ENCODE measurements around the gene P3H3. TPM values are rescaled to one million over a fixed set of nuclear protein-coding genes. Genes with fewer than 3 reads are reported as not detected.

The P3H3 gene
- total RNA-seq, 1 donor from 2014 or later = 37.3 TPM

DNA sequence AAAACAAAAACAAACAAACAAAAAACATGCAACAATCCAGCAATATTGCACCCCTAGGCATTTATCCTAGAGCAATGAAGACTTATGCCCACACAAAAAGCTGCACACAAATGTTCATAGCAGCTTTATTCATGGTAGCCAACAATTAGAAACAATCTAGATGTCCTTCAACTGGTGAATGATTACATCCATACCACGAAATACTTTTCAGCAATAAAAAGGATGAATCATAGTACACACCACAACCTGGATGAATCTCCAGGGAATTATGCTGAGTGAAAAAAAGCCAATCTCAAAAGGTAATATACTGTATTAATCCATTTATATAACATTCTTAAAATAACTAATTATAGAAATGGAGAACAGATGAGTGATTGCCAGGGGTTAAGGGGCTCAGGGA lies 21.0 kb upstream of the P3H3 start:
- Histone ChIP-seq H3K4me1 (no peaks in the 10 kb centered on the region), H3K27me3 (no peaks in the 10 kb centered on the region)

GRCh38 chr12:6809056-6809455 lies 19.2 kb upstream of the P3H3 start:
- H3K4me1 ChIP-seq = no peaks in the 10 kb centered on the region
- no peaks in the 10 kb centered on the region for H3K27me3 ChIP-seq
- no peak overlapping the region for H3K4me3 ChIP-seq
- no peaks in the 10 kb centered on the region for H3K36me3 ChIP-seq
- H3K27ac ChIP-seq = no peak overlapping the region
- no peak for DNase-seq (ENCODE audit: extremely low spot score in 2 of 2)
- intact Hi-C loops (cut with DNase I) = no loop called here
- no peaks in the 10 kb centered on the region for H3K9me3 ChIP-seq
- TF ChIP-seq POLR2AphosphoS5 (IDR thresholded peaks at IDR 0.05; ENCODE audit: insufficient read depth in 1 of 2, low read depth in 1 of 2) = no peak
- TF ChIP-seq, protein P1, sequence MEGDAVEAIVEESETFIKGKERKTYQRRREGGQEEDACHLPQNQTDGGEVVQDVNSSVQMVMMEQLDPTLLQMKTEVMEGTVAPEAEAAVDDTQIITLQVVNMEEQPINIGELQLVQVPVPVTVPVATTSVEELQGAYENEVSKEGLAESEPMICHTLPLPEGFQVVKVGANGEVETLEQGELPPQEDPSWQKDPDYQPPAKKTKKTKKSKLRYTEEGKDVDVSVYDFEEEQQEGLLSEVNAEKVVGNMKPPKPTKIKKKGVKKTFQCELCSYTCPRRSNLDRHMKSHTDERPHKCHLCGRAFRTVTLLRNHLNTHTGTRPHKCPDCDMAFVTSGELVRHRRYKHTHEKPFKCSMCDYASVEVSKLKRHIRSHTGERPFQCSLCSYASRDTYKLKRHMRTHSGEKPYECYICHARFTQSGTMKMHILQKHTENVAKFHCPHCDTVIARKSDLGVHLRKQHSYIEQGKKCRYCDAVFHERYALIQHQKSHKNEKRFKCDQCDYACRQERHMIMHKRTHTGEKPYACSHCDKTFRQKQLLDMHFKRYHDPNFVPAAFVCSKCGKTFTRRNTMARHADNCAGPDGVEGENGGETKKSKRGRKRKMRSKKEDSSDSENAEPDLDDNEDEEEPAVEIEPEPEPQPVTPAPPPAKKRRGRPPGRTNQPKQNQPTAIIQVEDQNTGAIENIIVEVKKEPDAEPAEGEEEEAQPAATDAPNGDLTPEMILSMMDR (IDR thresholded peaks at IDR 0.05) = no peak
- TF ChIP-seq POLR2A (IDR thresholded peaks at IDR 0.05) = no peak

More for the DNA sequence above, 21.0 kb upstream of the P3H3 start:
- DNase-seq (ENCODE audit: extremely low spot score in 2 of 2) = no peak
- Histone ChIP-seq H3K4me3 (no peak overlapping the region), H3K9me3 (no peaks in the 10 kb centered on the region), H3K36me3 (no peaks in the 10 kb centered on the region), H3K27ac (no peak overlapping the region)
- TF ChIP-seq, protein P1 (IDR thresholded peaks at IDR 0.05) = no peak
- TF ChIP-seq POLR2A (IDR thresholded peaks at IDR 0.05) = no peak
- TF ChIP-seq POLR2AphosphoS5 (IDR thresholded peaks at IDR 0.05; ENCODE audit: insufficient read depth in 1 of 2, low read depth in 1 of 2) = no peak
- intact Hi-C loops (cut with DNase I) = no loop called here

- TF ChIP-seq, protein P1 (IDR thresholded peaks at IDR 0.05) = no peak
- TF ChIP-seq POLR2AphosphoS5 (IDR thresholded peaks at IDR 0.05; ENCODE audit: insufficient read depth in 1 of 2, low read depth in 1 of 2) = no peak
- no peak for TF ChIP-seq POLR2A (IDR thresholded peaks at IDR 0.05)
- H3K27me3 ChIP-seq = no peaks in the 10 kb centered on the region
- H3K4me3 ChIP-seq = no peak overlapping the region
- no peaks in the 10 kb centered on the region for H3K4me1 ChIP-seq
- no peaks in the 10 kb centered on the region for H3K9me3 ChIP-seq
- no peaks in the 10 kb centered on the region for H3K36me3 ChIP-seq
- H3K27ac ChIP-seq = no peak overlapping the region
- no peak for DNase-seq (ENCODE audit: extremely low spot score in 2 of 2)
- intact Hi-C loops (cut with DNase I) = no loop called here
Observed at GRCh38 chr12:6810758-6811157, 17.4 kb upstream of the P3H3 start.

DNA sequence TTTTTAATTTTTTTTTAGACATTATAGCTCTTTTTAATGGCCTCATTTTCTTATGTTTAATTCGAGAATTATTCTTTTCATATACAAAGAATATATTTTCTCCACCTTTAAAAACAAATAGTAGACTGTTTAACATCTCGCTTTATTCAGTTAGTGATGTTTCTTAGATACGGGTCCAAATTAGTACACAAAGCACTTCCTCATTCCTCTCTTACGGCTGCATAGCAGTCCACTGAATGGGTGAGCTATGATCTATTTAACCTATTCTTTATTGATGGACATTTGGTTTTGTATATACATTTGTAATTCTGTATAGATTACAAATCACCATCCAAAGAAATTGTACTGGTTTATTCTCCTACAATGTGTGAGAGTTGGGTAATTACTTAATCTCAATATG lies 14.8 kb upstream of the P3H3 start:
- no peaks in the 10 kb centered on the region for H3K27me3 ChIP-seq
- DNase-seq (ENCODE audit: extremely low spot score in 2 of 2) = no peak
- H3K4me1 ChIP-seq = no peaks in the 10 kb centered on the region
- intact Hi-C loops (cut with DNase I) = no loop called here
- H3K36me3 ChIP-seq = no peaks in the 10 kb centered on the region
- H3K27ac ChIP-seq = no peak overlapping the region
- TF ChIP-seq POLR2AphosphoS5 (IDR thresholded peaks at IDR 0.05; ENCODE audit: insufficient read depth in 1 of 2, low read depth in 1 of 2) = no peak
- TF ChIP-seq, protein P1 (IDR thresholded peaks at IDR 0.05) = no peak
- no peak for TF ChIP-seq POLR2A (IDR thresholded peaks at IDR 0.05)
- H3K4me3 ChIP-seq = no peak overlapping the region
- H3K9me3 ChIP-seq = no peaks in the 10 kb centered on the region

DNA sequence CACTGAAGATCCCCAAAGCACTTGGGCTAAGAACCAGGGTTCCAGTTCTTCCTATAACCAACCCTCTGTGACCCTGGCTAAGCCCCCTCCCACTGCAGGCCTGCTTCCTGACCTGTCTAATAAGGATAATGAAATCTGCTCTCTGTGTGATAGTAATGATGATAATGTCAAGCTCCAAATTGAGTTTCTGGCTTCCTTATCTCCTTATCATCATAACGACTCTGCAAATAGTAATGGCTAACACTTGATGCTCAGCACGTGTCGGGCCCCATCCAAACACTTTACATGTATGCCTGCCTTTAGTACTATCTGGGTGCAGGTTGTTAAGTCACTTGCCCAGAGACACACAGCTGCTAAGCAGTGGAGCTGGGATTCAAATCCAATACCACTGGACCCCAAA lies 11.6 kb upstream of the P3H3 start:
- no peaks in the 10 kb centered on the region for H3K9me3 ChIP-seq
- no peaks in the 10 kb centered on the region for H3K36me3 ChIP-seq
- no peaks in the 10 kb centered on the region for H3K27me3 ChIP-seq
- H3K27ac ChIP-seq = no peak overlapping the region
- peaks cover 8% of the 10 kb centered on the region for H3K4me1 ChIP-seq
- no peak for TF ChIP-seq POLR2AphosphoS5 (IDR thresholded peaks at IDR 0.05; ENCODE audit: insufficient read depth in 1 of 2, low read depth in 1 of 2)
- TF ChIP-seq, protein P1 (IDR thresholded peaks at IDR 0.05) = no peak
- no peak for TF ChIP-seq POLR2A (IDR thresholded peaks at IDR 0.05)
- intact Hi-C loops (cut with DNase I) = no loop called here
- no peak for DNase-seq (ENCODE audit: extremely low spot score in 2 of 2)
- H3K4me3 ChIP-seq = no peak overlapping the region
